ENCODE results near the gene DDX42. TPM values are rescaled to one million over a fixed set of nuclear protein-coding genes. Genes with fewer than 3 reads are reported as not detected.

Gene DDX42
- total and polyA plus RNA-seq, 2 of the 13 experiments (the other 11 are each of a cell fraction or from before 2014, with no cell fraction given), result 87.2 to 92.9 TPM

GRCh38 chr17:63819585-63820537, 45.9 kb downstream of the DDX42 start (continued):
- TF ChIP-seq ZNF775 (CRISPR knock-in tag; IDR thresholded peaks at IDR 0.05; ENCODE audit: borderline replicate concordance), result no peak
- no peak for TF ChIP-seq ZMYM4 (CRISPR knock-in tag; IDR thresholded peaks at IDR 0.05)
- no peak for TF ChIP-seq ZKSCAN5 (CRISPR knock-in tag; IDR thresholded peaks at IDR 0.05)
- TF ChIP-seq PAF1 (CRISPR knock-in tag; IDR thresholded peaks at IDR 0.05), result peak; percentile 57; the same call in 1 of the 2 replicates
- no peak for TF ChIP-seq ZFP62 (CRISPR knock-in tag; IDR thresholded peaks at IDR 0.05)
- TF ChIP-seq ZNF530 (CRISPR knock-in tag; IDR thresholded peaks at IDR 0.05; ENCODE audit: low read depth), result no peak
- TF ChIP-seq TMF1 (CRISPR knock-in tag; IDR thresholded peaks at IDR 0.05; ENCODE audit: low read depth), result no peak
- 0 out of 2 replicates have a peak, but pooled peaks have one; percentile 27 for TF ChIP-seq ZNF691 (CRISPR knock-in tag; IDR thresholded peaks at IDR 0.05; ENCODE audit: borderline replicate concordance, low read depth)
- TF ChIP-seq ZNF687 (CRISPR knock-in tag; IDR thresholded peaks at IDR 0.05), result no peak
- no peak for TF ChIP-seq ZSCAN20 (CRISPR knock-in tag; IDR thresholded peaks at IDR 0.05; ENCODE audit: borderline replicate concordance)
- TF ChIP-seq ZNF614 (CRISPR knock-in tag; IDR thresholded peaks at IDR 0.05; ENCODE audit: borderline replicate concordance), result no peak
